Medulla oblongata (tissue), 1 donor: ENCODE data around the gene ZGRF1.
"Not testable (repeated sequence)": the region's sequence is repeated elsewhere in the genome, so short reads cannot be mapped to it uniquely, and the experiment has no call there.

ENCODE experiments used
- DNase-seq: peaks from one replicate; pipeline ENCODE4 v3.0.0-alpha.2; 2015; ENCODE audit errors: extremely low spot score

The ZGRF1 gene

GRCh38 chr4:112636688-112637551 is at the start of gene ZGRF1, which contains the start of gene LARP7:
TSS of gene ZGRF1 (minus strand) at chr4:112636909. CDS start at chr4:112633176, 3,733 bp downstream.
TSS of gene LARP7 (plus strand) at chr4:112637143. CDS start at chr4:112644670, 7,527 bp downstream.
- DNase-seq, result peak; percentile 99

GRCh38 chr4:112680996-112681395 is 44.3 kb upstream of the ZGRF1 start:
- DNase-seq, result no peak

- no peak for DNase-seq
Measured at GRCh38 chr4:112677519-112678091, 40.9 kb upstream of the ZGRF1 start.

GRCh38 chr4:112674376-112674775 is 37.7 kb upstream of the ZGRF1 start:
- no peak for DNase-seq

- no peak for DNase-seq
Measured at GRCh38 chr4:112673686-112674085, 37.0 kb upstream of the ZGRF1 start.

- no peak for DNase-seq
Measured at GRCh38 chr4:112673076-112673475, 36.4 kb upstream of the ZGRF1 start.

- no peak for DNase-seq
Measured at GRCh38 chr4:112668131-112668530, 31.4 kb upstream of the ZGRF1 start.

GRCh38 chr4:112664611-112665010 is 27.9 kb upstream of the ZGRF1 start:
- no peak for DNase-seq

- DNase-seq, result not testable (repeated sequence)
Measured at GRCh38 chr4:112656115-112656514, 19.4 kb upstream of the ZGRF1 start.

GRCh38 chr4:112655270-112655669 is 18.6 kb upstream of the ZGRF1 start:
- DNase-seq, result no peak

- DNase-seq, result no peak
Measured at GRCh38 chr4:112652216-112652615, 15.5 kb upstream of the ZGRF1 start.

- no peak for DNase-seq
Measured at GRCh38 chr4:112651641-112652040, 14.9 kb upstream of the ZGRF1 start.

GRCh38 chr4:112650332-112650731 is 13.6 kb upstream of the ZGRF1 start:
- DNase-seq, result no peak

- no peak for DNase-seq
Measured at GRCh38 chr4:112649055-112649408, 12.3 kb upstream of the ZGRF1 start.

- no peak for DNase-seq
Measured at GRCh38 chr4:112648263-112649054, 11.8 kb upstream of the ZGRF1 start.

GRCh38 chr4:112647785-112648184 is 11.1 kb upstream of the ZGRF1 start:
- no peak for DNase-seq

- no peak for DNase-seq
Measured at GRCh38 chr4:112646632-112647537, 10.2 kb upstream of the ZGRF1 start.

GRCh38 chr4:112645541-112646329 is 9.0 kb upstream of the ZGRF1 start:
- DNase-seq, result no peak

- not testable (repeated sequence) for DNase-seq
Measured at GRCh38 chr4:112644595-112645535, 8.2 kb upstream of the ZGRF1 start.
